HG03558 (cell line): ENCODE results near the gene TC2N.
A peak's percentile ranks its signal among the peaks of the same experiment; 100 is the strongest.
"Not testable (repeated sequence)": the region's sequence is repeated elsewhere in the genome, so short reads cannot be mapped to it uniquely, and the experiment has no call there.

Experiments
- ATAC-seq: cut with Tn5 transposase; IDR thresholded peaks from one replicate; pipeline ENCODE4 v1.9.1; 2021; ENCODE audit warnings: moderate number of reproducible peaks; ENCODE audit not compliant: unreplicated experiment; ENCODE audit errors: extremely low read depth

Gene TC2N

GRCh38 chr14:91871401-91871800, 4.1 kb upstream of the TC2N start:
- ATAC-seq: not testable (repeated sequence)

- ATAC-seq: no peak
These were observed 3.6 kb upstream of the TC2N start for GRCh38 chr14:91870890-91871289.

- no peak for ATAC-seq
These were observed 2.7 kb upstream of the TC2N start for GRCh38 chr14:91870001-91870400.

- no peak for ATAC-seq
These were observed 2.2 kb upstream of the TC2N start for GRCh38 chr14:91869556-91869955.

GRCh38 chr14:91866511-91867295, 633 bp downstream of the TC2N start:
- ATAC-seq: no peak

- no peak for ATAC-seq
These were observed 1.3 kb downstream of the TC2N start for GRCh38 chr14:91866061-91866460.

- no peak for ATAC-seq
These were observed 4.9 kb downstream of the TC2N start for GRCh38 chr14:91862417-91862816.

GRCh38 chr14:91861091-91861490, 6.2 kb downstream of the TC2N start:
- ATAC-seq: no peak

- ATAC-seq: no peak
These were observed 7.1 kb downstream of the TC2N start for GRCh38 chr14:91860238-91860637.

GRCh38 chr14:91858536-91859275, 8.6 kb downstream of the TC2N start:
- peak; percentile 75 for ATAC-seq

GRCh38 chr14:91857614-91858013, 9.7 kb downstream of the TC2N start:
- no peak for ATAC-seq

- ATAC-seq: no peak
These were observed 12.9 kb downstream of the TC2N start for GRCh38 chr14:91854327-91854934.

- no peak for ATAC-seq
These were observed 15.8 kb downstream of the TC2N start for GRCh38 chr14:91851563-91851962.

- no peak for ATAC-seq
These were observed 18.8 kb downstream of the TC2N start for GRCh38 chr14:91848504-91849001.

GRCh38 chr14:91847693-91848092, 19.6 kb downstream of the TC2N start:
- no peak for ATAC-seq

GRCh38 chr14:91845652-91846051, 21.7 kb downstream of the TC2N start:
- no peak for ATAC-seq

- not testable (repeated sequence) for ATAC-seq
These were observed 22.3 kb downstream of the TC2N start for GRCh38 chr14:91845056-91845455.

GRCh38 chr14:91844029-91844428, 23.3 kb downstream of the TC2N start:
- no peak for ATAC-seq

GRCh38 chr14:91843437-91843836, 23.9 kb downstream of the TC2N start:
- ATAC-seq: no peak

GRCh38 chr14:91841065-91841464, 26.3 kb downstream of the TC2N start:
- ATAC-seq: no peak

- no peak for ATAC-seq
These were observed 27.6 kb downstream of the TC2N start for GRCh38 chr14:91839749-91840148.
